ENCODE data around the gene MRPL34. TPM values are rescaled to one million over a fixed set of nuclear protein-coding genes. Genes with fewer than 3 reads are reported as not detected.

MRPL34 gene
- total and polyA plus RNA-seq, 9 of the 15 experiments (the other 6 are each of a cell fraction or from before 2014, with no cell fraction given): 11.5 to 256 (median 72.5) TPM

DNA sequence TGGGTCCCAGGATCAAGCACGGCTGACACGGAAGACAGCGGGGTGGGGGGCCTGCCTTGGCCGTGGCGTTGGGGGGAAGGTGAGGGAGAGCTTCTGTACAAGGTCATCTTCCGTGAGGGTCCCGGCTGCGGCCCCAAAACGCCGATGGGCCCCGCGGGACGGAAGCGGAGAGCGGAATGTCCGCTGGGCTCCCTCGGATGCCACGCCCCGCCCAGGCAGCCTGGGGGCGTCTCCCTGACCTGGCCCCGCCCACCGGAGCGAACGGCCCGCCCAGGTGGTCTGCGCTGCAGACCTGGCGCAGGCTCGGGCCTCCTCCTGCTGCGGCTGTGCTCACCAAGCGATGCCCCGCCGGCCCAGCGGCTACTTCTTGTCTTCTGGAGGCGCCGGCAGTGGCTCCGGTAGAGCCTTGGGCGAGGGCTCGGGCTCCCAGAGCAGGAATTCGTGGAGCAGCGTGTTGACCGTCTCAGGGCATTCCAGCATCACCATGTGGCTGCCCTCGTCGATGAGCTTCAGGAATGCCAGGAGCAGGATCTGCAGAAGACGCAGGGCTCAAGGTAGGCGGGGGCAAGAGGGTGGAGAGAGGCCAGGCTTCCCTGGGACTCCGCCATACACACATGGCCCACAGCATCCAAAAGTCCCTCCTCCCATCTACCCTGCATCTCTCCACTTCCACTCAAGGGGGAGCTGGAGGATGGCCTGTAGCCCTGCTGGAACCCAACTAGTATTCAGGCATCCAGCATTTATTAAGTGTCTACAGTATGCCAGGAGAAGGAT is 13.2 kb upstream of the MRPL34 start (continued):
- TF ChIP-seq ZNF232 (CRISPR knock-in tag; IDR thresholded peaks at IDR 0.05): no peak
- TF ChIP-seq ZNF766 (CRISPR knock-in tag; conservative IDR thresholded peaks at IDR 0.05): no peak
- peak; percentile 82; the same call in 1 of the 2 replicates for TF ChIP-seq CTBP1 (IDR thresholded peaks at IDR 0.05; ENCODE audit: borderline replicate concordance)
- TF ChIP-seq, protein P1, sequence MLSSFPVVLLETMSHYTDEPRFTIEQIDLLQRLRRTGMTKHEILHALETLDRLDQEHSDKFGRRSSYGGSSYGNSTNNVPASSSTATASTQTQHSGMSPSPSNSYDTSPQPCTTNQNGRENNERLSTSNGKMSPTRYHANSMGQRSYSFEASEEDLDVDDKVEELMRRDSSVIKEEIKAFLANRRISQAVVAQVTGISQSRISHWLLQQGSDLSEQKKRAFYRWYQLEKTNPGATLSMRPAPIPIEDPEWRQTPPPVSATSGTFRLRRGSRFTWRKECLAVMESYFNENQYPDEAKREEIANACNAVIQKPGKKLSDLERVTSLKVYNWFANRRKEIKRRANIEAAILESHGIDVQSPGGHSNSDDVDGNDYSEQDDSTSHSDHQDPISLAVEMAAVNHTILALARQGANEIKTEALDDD (IDR thresholded peaks at IDR 0.05): peak; percentile 53; the same call in 1 of the 2 replicates
- no peak for TF ChIP-seq MCM2 (IDR thresholded peaks at IDR 0.05; ENCODE audit: low read depth)
- TF ChIP-seq SIX5 (IDR thresholded peaks at IDR 0.05; ENCODE audit: borderline replicate concordance in 1 of 2, insufficient read depth in 1 of 2, low read depth in 1 of 2, low read length in 2 of 2): no peak
- TF ChIP-seq E2F5 (CRISPR knock-in tag; IDR thresholded peaks at IDR 0.05): no peak; the same call in 1 of the 2 replicates
- no peak for TF ChIP-seq SMARCE1 (IDR thresholded peaks at IDR 0.05)
- peak; percentile 74; the same call in 1 of the 2 replicates for TF ChIP-seq MTA3 (IDR thresholded peaks at IDR 0.05; ENCODE audit: borderline replicate concordance)
- no peak for TF ChIP-seq SRSF9 (IDR thresholded peaks at IDR 0.05; ENCODE audit: borderline replicate concordance, low read depth, low read length)
- no peak for TF ChIP-seq ZNF124 (CRISPR knock-in tag; IDR thresholded peaks at IDR 0.05)
- no peak for TF ChIP-seq ZZZ3 (IDR thresholded peaks at IDR 0.05)
- TF ChIP-seq STAT6 (CRISPR knock-in tag; IDR thresholded peaks at IDR 0.05): no peak
- no peak for TF ChIP-seq ZNF57 (CRISPR knock-in tag; IDR thresholded peaks at IDR 0.05)
- no peak for TF ChIP-seq KDM4B (IDR thresholded peaks at IDR 0.05; ENCODE audit: borderline replicate concordance in 2 of 2, low read depth in 1 of 2)
- peak; percentile 94 for TF ChIP-seq MYC (IDR thresholded peaks at IDR 0.05; ENCODE audit: low read depth, low read length)
- TF ChIP-seq MYC (CRISPR knock-in tag; IDR thresholded peaks at IDR 0.05; ENCODE audit: borderline replicate concordance, low read depth): no peak; the same call in 1 of the 2 replicates
- TF ChIP-seq TCF3 (CRISPR knock-in tag; IDR thresholded peaks at IDR 0.05): no peak
- TF ChIP-seq, protein P2, sequence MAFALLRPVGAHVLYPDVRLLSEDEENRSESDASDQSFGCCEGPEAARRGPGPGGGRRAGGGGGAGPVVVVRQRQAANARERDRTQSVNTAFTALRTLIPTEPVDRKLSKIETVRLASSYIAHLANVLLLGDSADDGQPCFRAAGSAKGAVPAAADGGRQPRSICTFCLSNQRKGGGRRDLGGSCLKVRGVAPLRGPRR (CRISPR knock-in tag; IDR thresholded peaks at IDR 0.05): no peak
- TF ChIP-seq, protein P3, sequence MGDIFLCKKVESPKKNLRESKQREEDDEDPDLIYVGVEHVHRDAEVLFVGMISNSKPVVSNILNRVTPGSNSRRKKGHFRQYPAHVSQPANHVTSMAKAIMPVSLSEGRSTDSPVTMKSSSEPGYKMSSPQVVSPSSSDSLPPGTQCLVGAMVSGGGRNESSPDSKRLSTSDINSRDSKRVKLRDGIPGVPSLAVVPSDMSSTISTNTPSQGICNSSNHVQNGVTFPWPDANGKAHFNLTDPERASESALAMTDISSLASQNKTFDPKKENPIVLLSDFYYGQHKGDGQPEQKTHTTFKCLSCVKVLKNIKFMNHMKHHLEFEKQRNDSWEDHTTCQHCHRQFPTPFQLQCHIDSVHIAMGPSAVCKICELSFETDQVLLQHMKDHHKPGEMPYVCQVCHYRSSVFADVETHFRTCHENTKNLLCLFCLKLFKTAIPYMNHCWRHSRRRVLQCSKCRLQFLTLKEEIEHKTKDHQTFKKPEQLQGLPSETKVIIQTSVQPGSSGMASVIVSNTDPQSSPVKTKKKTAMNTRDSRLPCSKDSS (IDR thresholded peaks at IDR 0.05; ENCODE audit: low read depth, partially characterized antibody): no peak
- TF ChIP-seq BRD4 (IDR thresholded peaks at IDR 0.05): no peak
- no peak for TF ChIP-seq BRCA1 (IDR thresholded peaks at IDR 0.05)
- TF ChIP-seq BRCA1 (CRISPR knock-in tag; IDR thresholded peaks at IDR 0.05): no peak

Data from K562 (cell line).